ENCODE measurements around the gene SELENOW. TPM values are rescaled to one million over a fixed set of nuclear protein-coding genes. Genes with fewer than 3 reads are reported as not detected.

Gene SELENOW
- total RNA-seq, 3 donors from 2014 or later: 297 to 525 (median 450) TPM

GRCh38 chr19:47754206-47755064, 24.1 kb upstream of the SELENOW start:
- no peak for DNase-seq (ENCODE audit: low spot score in 2 of 2)
- intact Hi-C loops (cut with DNase I; ENCODE audit: low total_unique reads): no loop called here
- peaks cover 33% of the 10 kb centered on the region for H3K36me3 ChIP-seq
- H3K27me3 ChIP-seq: no peaks in the 10 kb centered on the region
- H3K27ac ChIP-seq: no peak overlapping the region
- no peak overlapping the region for H3K4me3 ChIP-seq
- H3K9me3 ChIP-seq: no peaks in the 10 kb centered on the region
- TF ChIP-seq POLR2A (IDR thresholded peaks at IDR 0.05) (no peak), POLR2AphosphoS5 (IDR thresholded peaks at IDR 0.05) (no peak), CTCF (IDR thresholded peaks at IDR 0.05) (no peak)
- no peaks in the 10 kb centered on the region for H3K4me1 ChIP-seq

- Histone ChIP-seq H3K27ac (no peak overlapping the region), H3K4me1 (no peaks in the 10 kb centered on the region), H3K4me3 (no peak overlapping the region), H3K9me3 (no peaks in the 10 kb centered on the region), H3K36me3 (peaks cover 33% of the 10 kb centered on the region), H3K27me3 (no peaks in the 10 kb centered on the region)
- no peak for TF ChIP-seq CTCF (IDR thresholded peaks at IDR 0.05)
- no peak for TF ChIP-seq POLR2AphosphoS5 (IDR thresholded peaks at IDR 0.05)
- no peak for TF ChIP-seq POLR2A (IDR thresholded peaks at IDR 0.05)
- DNase-seq (ENCODE audit: low spot score in 2 of 2): no peak
- intact Hi-C loops (cut with DNase I; ENCODE audit: low total_unique reads): no loop called here
These were observed 23.3 kb upstream of the SELENOW start for GRCh38 chr19:47755065-47755761.

GRCh38 chr19:47755762-47756626, 22.5 kb upstream of the SELENOW start:
- H3K36me3 ChIP-seq: peaks cover 33% of the 10 kb centered on the region

GRCh38 chr19:47756627-47756929, 21.9 kb upstream of the SELENOW start:
- no peaks in the 10 kb centered on the region for H3K9me3 ChIP-seq
- intact Hi-C loops (cut with DNase I; ENCODE audit: low total_unique reads): no loop called here
- no peak overlapping the region for H3K4me3 ChIP-seq
- no peaks in the 10 kb centered on the region for H3K4me1 ChIP-seq
- DNase-seq (ENCODE audit: low spot score in 2 of 2): no peak
- no peaks in the 10 kb centered on the region for H3K27me3 ChIP-seq
- H3K36me3 ChIP-seq: peaks cover 33% of the 10 kb centered on the region
- no peak for TF ChIP-seq CTCF (IDR thresholded peaks at IDR 0.05)
- no peak overlapping the region for H3K27ac ChIP-seq

More at GRCh38 chr19:47755762-47756626, 22.5 kb upstream of the SELENOW start:
- intact Hi-C loops (cut with DNase I; ENCODE audit: low total_unique reads): no loop called here
- Histone ChIP-seq H3K4me3 (no peak overlapping the region), H3K27ac (no peak overlapping the region), H3K9me3 (no peaks in the 10 kb centered on the region), H3K27me3 (no peaks in the 10 kb centered on the region), H3K4me1 (no peaks in the 10 kb centered on the region)
- DNase-seq (ENCODE audit: low spot score in 2 of 2): no peak
- TF ChIP-seq CTCF (IDR thresholded peaks at IDR 0.05) (no peak), POLR2AphosphoS5 (IDR thresholded peaks at IDR 0.05) (no peak), POLR2A (IDR thresholded peaks at IDR 0.05) (no peak)

Data from breast epithelium (tissue), 4 donors.